NCI-H526 (cell line): Measurements from ENCODE around the gene FBXL13.

Experiments
- DNase-seq, 2 experiments: peaks; one replicate each; lab custom pipeline; 2025; lab: John Stamatoyannopoulos, UW

FBXL13 gene

GRCh38 chr7:102895602-102896001 is 179.0 kb downstream of the FBXL13 start:
- no peak for DNase-seq

GRCh38 chr7:102892631-102893278 is 181.8 kb downstream of the FBXL13 start:
- DNase-seq: no peak

GRCh38 chr7:102891693-102892261 is 182.8 kb downstream of the FBXL13 start:
- no peak for DNase-seq

GRCh38 chr7:102890971-102891692 is 183.5 kb downstream of the FBXL13 start:
- DNase-seq: no peak

GRCh38 chr7:102890292-102890970 is 184.2 kb downstream of the FBXL13 start:
- DNase-seq: no peak

GRCh38 chr7:102889851-102890250 is 184.7 kb downstream of the FBXL13 start:
- no peak for DNase-seq

GRCh38 chr7:102888561-102889233 is 185.9 kb downstream of the FBXL13 start:
- no peak for DNase-seq

- DNase-seq: no peak
Measured at GRCh38 chr7:102883098-102883860, 191.3 kb downstream of the FBXL13 start.

GRCh38 chr7:102875700-102876295 is 198.8 kb downstream of the FBXL13 start:
- DNase-seq: no peak

- no peak for DNase-seq
Measured at GRCh38 chr7:102874966-102875365, 199.6 kb downstream of the FBXL13 start.

GRCh38 chr7:102874166-102874829 is 200.3 kb downstream of the FBXL13 start:
- no peak for DNase-seq

- no peak for DNase-seq
Measured at GRCh38 chr7:102873470-102874165, 201.0 kb downstream of the FBXL13 start.

- no peak for DNase-seq
Measured at GRCh38 chr7:102872460-102872859, 202.1 kb downstream of the FBXL13 start.

GRCh38 chr7:102869195-102869594 is 205.4 kb downstream of the FBXL13 start:
- no peak for DNase-seq

GRCh38 chr7:102866535-102867215 is 207.9 kb downstream of the FBXL13 start:
- no peak for DNase-seq

GRCh38 chr7:102864958-102865357 is 209.6 kb downstream of the FBXL13 start:
- DNase-seq: no peak

GRCh38 chr7:102860351-102860811 is 214.2 kb downstream of the FBXL13 start:
- no peak for DNase-seq

GRCh38 chr7:102859799-102860125 is 214.8 kb downstream of the FBXL13 start:
- no peak for DNase-seq

GRCh38 chr7:102859084-102859798 is 215.4 kb downstream of the FBXL13 start:
- DNase-seq: no peak
